HG03095 (cell line): ENCODE data around the gene GIT1.

Experiments
- ATAC-seq: cut with Tn5 transposase; IDR thresholded peaks from one replicate; pipeline ENCODE4 v1.9.1; 2021; ENCODE audit warnings: moderate library complexity; ENCODE audit not compliant: unreplicated experiment

The GIT1 gene

DNA sequence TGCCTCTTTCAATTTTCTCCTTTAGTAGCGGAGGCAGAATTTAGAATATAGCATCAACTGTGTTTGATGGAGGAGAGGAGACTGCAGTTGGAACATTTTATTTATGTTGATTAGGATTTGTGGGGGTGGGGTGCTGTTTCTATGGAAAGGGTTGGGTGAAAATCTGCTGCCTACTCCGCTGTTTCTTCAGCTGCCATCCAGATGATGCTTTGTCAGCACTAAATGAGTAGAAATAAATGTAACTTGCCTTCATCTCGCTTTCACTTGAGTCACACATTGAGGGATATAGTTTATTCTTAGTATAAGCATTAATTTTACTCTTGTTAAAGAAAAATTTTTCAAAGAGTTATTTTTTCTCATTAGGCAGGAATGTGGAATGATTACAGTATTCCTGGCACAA lies 64.8 kb downstream of the GIT1 start:
- ATAC-seq: no peak
